CD4-positive, alpha-beta T cell treated with Interleukin-6 at 100 ng/mL for 8 hours (primary cell): ENCODE results near the gene ZNF697.

Experiments
- DNase-seq: peaks from one replicate; pipeline ENCODE4 v3.0.0-alpha.2; 2020; ENCODE audit warnings: mixed read lengths, low spot score

Gene ZNF697

GRCh38 chr1:119662034-119662437 lies 14.0 kb upstream of the ZNF697 start:
- DNase-seq: no peak

DNA sequence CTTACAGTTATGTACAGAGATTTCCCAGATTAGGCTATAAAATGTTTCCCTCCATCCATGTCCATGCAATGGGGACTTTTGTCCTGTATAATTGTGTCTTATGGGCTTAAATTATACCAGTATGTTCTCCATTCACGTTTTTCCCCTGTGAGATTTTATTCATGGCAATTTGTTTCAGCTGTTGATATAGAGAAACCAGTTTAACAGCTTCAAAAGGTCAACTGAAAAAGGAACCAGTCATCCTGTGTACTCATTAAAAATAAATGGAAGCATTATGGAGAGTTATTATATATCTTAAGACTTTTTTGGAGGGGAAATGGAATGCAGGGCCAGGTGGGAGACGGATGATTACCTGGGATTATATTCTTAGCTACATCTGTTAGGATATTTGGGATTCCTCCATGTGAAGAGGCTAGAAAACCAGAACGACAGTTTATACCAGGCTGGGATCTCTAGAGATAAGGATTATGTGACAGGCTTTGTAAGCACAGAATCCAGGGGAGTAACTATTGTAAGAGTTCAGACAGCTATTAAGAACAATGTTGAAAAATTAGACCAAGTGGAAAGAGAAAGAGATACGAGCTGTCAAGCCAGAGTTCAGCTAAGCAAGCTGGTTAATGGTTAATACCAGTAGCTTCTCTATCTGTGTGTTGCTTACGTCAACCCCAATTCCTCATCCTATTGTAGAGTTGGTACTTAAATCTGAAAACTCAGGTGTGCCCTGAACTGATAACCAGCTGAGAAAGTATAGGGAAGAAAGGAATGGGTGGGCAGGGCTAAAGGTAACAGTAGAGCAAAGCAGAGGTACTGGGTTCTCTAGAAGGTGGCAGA lies 12.4 kb upstream of the ZNF697 start:
- no peak for DNase-seq

DNA sequence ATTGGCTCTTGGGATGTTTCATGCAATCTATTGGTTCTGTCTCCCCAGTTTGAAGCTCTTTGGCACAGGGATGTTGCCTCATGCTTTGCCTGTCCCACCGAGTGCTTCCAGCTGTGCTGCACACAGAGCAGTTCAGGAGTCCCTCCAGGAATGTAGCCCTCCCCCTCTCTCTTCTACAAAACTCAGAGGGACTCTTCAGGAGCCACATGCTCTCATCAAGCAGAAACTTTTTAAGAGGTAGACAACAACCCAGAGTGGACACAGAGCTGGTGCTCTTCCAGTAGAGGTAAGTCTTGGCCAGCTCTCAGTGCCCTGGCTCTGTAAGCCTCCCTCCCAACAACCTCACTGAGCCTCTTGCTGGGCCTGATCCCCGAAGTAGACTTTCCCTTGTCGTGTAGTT lies 11.6 kb upstream of the ZNF697 start:
- no peak for DNase-seq

GRCh38 chr1:119656410-119656955 lies 8.4 kb upstream of the ZNF697 start:
- DNase-seq: no peak

DNA sequence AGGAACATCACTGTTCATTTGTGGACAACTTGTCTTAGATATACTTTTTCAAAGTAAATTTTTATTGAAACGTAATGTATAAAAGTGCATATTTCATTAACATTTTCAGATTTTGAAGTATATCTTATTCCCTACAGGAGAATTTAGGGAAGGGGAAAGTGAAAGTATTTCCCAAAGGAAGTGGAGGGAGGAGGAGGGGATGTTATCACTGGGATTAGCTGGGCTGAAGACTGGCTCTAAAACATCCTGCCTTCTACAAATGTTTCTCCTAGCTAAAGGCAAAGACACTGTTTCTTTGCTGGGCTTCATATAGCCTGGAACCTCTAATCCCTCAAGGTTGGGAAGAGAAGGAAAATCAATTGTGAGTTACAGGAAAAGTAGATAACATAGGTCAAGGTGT lies 7.1 kb upstream of the ZNF697 start:
- DNase-seq: no peak

GRCh38 chr1:119653839-119654170 lies 5.7 kb upstream of the ZNF697 start:
- DNase-seq: no peak

- no peak for DNase-seq
Measured at GRCh38 chr1:119653135-119653838, 5.2 kb upstream of the ZNF697 start.

GRCh38 chr1:119652587-119652986 lies 4.5 kb upstream of the ZNF697 start:
- no peak for DNase-seq

DNA sequence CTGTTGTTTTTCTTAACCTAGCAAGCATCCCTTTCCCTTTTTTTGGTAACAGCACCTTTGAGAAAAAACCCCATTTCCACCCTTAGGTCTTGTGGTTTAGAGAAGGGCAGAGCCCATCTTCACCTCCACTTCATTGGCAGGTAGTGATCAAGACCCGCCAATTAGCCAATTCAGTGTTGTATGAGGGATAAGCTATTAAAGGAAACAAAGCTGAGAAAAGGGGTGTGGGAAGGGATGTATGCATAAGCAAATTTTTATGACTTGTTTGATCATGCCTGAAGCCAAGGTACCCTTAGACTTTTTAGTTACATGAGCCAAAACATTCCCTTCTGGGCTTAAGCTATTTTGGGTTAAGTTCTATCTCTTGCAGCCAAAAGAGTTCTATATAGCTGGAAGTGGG lies 3.6 kb upstream of the ZNF697 start:
- no peak for DNase-seq

GRCh38 chr1:119651133-119651532 lies 3.1 kb upstream of the ZNF697 start:
- DNase-seq: no peak

DNA sequence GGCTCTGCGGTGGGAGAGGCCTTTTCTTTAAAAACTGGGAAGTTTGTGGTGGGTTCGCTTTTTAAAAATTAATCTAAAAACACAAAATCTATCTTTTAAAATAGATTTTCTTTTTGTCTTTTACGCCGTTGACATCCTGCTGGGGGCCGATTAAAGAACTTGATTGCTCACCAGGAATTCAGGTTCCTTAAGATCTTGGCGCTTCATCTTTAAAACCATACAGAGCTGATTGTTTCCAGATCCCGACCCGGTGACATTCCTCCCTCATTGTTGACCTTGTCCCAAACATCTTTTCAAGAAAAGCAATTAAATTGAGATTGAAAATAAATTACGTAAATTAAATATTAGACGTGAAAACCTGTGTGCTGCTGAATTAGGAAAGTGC lies 546 bp upstream of the ZNF697 start:
- no peak for DNase-seq

- DNase-seq: no peak
Measured at GRCh38 chr1:119647228-119647733, 785 bp downstream of the ZNF697 start.

- DNase-seq: no peak
Measured at GRCh38 chr1:119646521-119647227, 1.4 kb downstream of the ZNF697 start.

- DNase-seq: no peak
Measured at GRCh38 chr1:119639109-119639508, 9.0 kb downstream of the ZNF697 start.

- no peak for DNase-seq
Measured at GRCh38 chr1:119637710-119638109, 10.4 kb downstream of the ZNF697 start.

- DNase-seq: no peak
Measured at GRCh38 chr1:119636491-119637089, 11.5 kb downstream of the ZNF697 start.

- DNase-seq: no peak
Measured at GRCh38 chr1:119635811-119636390, 12.2 kb downstream of the ZNF697 start.

DNA sequence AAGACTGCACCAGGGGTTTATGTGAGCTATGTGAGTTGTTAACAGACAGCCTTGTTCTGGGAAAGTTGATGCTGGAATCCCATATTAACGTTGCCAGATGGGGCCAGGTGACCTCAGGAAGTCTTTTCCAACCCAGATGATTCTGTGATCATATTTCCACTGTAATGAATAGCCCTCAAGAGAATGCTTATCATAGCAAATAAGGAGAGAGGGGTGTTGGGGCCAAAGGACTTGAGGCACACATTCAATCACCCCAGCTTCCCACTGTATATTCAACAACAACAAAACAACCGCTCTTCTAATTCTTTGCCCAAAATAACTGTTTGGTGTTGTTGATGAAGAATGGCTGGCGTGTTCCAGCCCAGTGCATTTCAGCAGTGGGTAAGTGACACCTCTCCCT lies 14.1 kb downstream of the ZNF697 start:
- no peak for DNase-seq

- DNase-seq: no peak
Measured at GRCh38 chr1:119633575-119633974, 14.5 kb downstream of the ZNF697 start.

GRCh38 chr1:119632841-119633240 lies 15.2 kb downstream of the ZNF697 start:
- DNase-seq: no peak

GRCh38 chr1:119632103-119632490 lies 16.0 kb downstream of the ZNF697 start:
- DNase-seq: no peak
